HG02840 (cell line): ENCODE results near the gene KLHDC9.
A peak's percentile ranks its signal among the peaks of the same experiment; 100 is the strongest.
"Not testable (repeated sequence)": the region's sequence is repeated elsewhere in the genome, so short reads cannot be mapped to it uniquely, and the experiment has no call there.

ENCODE experiments used
- ATAC-seq: cut with Tn5 transposase; IDR thresholded peaks from one replicate; pipeline ENCODE4 v1.9.1; 2021; ENCODE audit warnings: mild to moderate bottlenecking, moderate library complexity, moderate number of reproducible peaks; ENCODE audit not compliant: unreplicated experiment, low FRiP score

The KLHDC9 gene

GRCh38 chr1:161098210-161099068 lies at the start of gene KLHDC9:
Gene KLHDC9, plus strand, starts transcription at chr1:161098361. Its CDS starts 175 bp downstream, at chr1:161098536.
- ATAC-seq = peak; percentile 67

- no peak for ATAC-seq
These were observed 49.0 kb upstream of the KLHDC9 start for GRCh38 chr1:161048949-161049722.

GRCh38 chr1:161051219-161051618 lies 46.9 kb upstream of the KLHDC9 start:
- ATAC-seq = no peak

GRCh38 chr1:161052899-161053298 lies 45.3 kb upstream of the KLHDC9 start:
- ATAC-seq = no peak

- no peak for ATAC-seq
These were observed 43.9 kb upstream of the KLHDC9 start for GRCh38 chr1:161054232-161054631.

GRCh38 chr1:161054805-161055204 lies 43.4 kb upstream of the KLHDC9 start:
- ATAC-seq = no peak

- no peak for ATAC-seq
These were observed 38.9 kb upstream of the KLHDC9 start for GRCh38 chr1:161059293-161059692.

GRCh38 chr1:161061419-161061818 lies 36.7 kb upstream of the KLHDC9 start:
- ATAC-seq = no peak

GRCh38 chr1:161063936-161064335 lies 34.2 kb upstream of the KLHDC9 start:
- not testable (repeated sequence) for ATAC-seq

GRCh38 chr1:161065681-161066080 lies 32.5 kb upstream of the KLHDC9 start:
- not testable (repeated sequence) for ATAC-seq

GRCh38 chr1:161066694-161067093 lies 31.5 kb upstream of the KLHDC9 start:
- ATAC-seq = no peak

- ATAC-seq = peak; percentile 45
These were observed 29.6 kb upstream of the KLHDC9 start for GRCh38 chr1:161068306-161069234.

GRCh38 chr1:161069241-161069640 lies 28.9 kb upstream of the KLHDC9 start:
- no peak for ATAC-seq

GRCh38 chr1:161069731-161070270 lies 28.4 kb upstream of the KLHDC9 start, which contains the start of gene ARHGAP30:
Gene ARHGAP30, minus strand, starts transcription at chr1:161069891. Its CDS starts 267 bp downstream, at chr1:161069624.
- peak; percentile 81 for ATAC-seq

- no peak for ATAC-seq
These were observed 27.4 kb upstream of the KLHDC9 start for GRCh38 chr1:161070761-161071160.

GRCh38 chr1:161071886-161072371 lies 26.2 kb upstream of the KLHDC9 start:
- ATAC-seq = no peak

GRCh38 chr1:161072751-161073449 lies 25.3 kb upstream of the KLHDC9 start:
- ATAC-seq = no peak

- ATAC-seq = no peak
These were observed 24.6 kb upstream of the KLHDC9 start for GRCh38 chr1:161073474-161074121.
